ENCODE data around the gene SPAG8. TPM values are rescaled to one million over a fixed set of nuclear protein-coding genes. Genes with fewer than 3 reads are reported as not detected.

The SPAG8 gene
- total and polyA plus RNA-seq, 10 of the 15 experiments (the other 5 are each of a cell fraction or from before 2014, with no cell fraction given): 0.40 to 1.1 (median 0.72) TPM

DNA sequence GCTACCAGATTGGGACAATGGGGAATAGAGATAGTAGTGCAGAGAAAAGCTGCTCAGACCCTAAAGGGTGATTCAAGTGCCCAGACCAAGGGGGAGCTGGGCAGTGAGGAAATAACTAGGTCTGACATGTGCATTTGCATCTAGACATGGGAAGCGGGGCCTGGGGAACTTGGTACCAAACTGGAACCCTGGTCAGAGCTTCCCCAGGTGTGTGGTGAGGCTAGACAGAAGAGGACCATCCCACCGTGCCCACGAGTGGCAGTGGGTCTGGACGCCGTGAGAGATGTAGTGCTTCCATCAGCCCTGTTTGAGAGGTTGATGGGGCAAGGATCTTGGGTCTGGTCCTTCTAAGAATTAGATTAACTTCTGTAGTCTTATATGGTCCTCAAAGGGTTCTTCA, 24.5 kb upstream of the SPAG8 start (continued):
- TF ChIP-seq TBL1XR1 (IDR thresholded peaks at IDR 0.05; ENCODE audit: low read depth, low read length) (no peak), KAT2A (conservative IDR thresholded peaks at IDR 0.05; ENCODE audit: control insufficient read depth, low read depth, low read length) (no peak), EP300 (IDR thresholded peaks at IDR 0.05; ENCODE audit: borderline replicate concordance in 1 of 2, control insufficient read depth in 1 of 2, low read depth in 2 of 2, low read length in 2 of 2) (no peak), FOXK2 (IDR thresholded peaks at IDR 0.05) (no peak), CEBPZ (IDR thresholded peaks at IDR 0.05; ENCODE audit: low read depth, low read length) (no peak)
- TF ChIP-seq, protein P1, sequence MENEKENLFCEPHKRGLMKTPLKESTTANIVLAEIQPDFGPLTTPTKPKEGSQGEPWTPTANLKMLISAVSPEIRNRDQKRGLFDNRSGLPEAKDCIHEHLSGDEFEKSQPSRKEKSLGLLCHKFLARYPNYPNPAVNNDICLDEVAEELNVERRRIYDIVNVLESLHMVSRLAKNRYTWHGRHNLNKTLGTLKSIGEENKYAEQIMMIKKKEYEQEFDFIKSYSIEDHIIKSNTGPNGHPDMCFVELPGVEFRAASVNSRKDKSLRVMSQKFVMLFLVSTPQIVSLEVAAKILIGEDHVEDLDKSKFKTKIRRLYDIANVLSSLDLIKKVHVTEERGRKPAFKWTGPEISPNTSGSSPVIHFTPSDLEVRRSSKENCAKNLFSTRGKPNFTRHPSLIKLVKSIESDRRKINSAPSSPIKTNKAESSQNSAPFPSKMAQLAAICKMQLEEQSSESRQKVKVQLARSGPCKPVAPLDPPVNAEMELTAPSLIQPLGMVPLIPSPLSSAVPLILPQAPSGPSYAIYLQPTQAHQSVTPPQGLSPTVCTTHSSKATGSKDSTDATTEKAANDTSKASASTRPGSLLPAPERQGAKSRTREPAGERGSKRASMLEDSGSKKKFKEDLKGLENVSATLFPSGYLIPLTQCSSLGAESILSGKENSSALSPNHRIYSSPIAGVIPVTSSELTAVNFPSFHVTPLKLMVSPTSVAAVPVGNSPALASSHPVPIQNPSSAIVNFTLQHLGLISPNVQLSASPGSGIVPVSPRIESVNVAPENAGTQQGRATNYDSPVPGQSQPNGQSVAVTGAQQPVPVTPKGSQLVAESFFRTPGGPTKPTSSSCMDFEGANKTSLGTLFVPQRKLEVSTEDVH (IDR thresholded peaks at IDR 0.05; ENCODE audit: low read depth, partially characterized antibody): no peak

Data from GM12878 (cell line).